ENCODE results near the gene GPR137.
A peak's percentile ranks its signal among the peaks of the same experiment; 100 is the strongest.

GPR137 gene

DNA sequence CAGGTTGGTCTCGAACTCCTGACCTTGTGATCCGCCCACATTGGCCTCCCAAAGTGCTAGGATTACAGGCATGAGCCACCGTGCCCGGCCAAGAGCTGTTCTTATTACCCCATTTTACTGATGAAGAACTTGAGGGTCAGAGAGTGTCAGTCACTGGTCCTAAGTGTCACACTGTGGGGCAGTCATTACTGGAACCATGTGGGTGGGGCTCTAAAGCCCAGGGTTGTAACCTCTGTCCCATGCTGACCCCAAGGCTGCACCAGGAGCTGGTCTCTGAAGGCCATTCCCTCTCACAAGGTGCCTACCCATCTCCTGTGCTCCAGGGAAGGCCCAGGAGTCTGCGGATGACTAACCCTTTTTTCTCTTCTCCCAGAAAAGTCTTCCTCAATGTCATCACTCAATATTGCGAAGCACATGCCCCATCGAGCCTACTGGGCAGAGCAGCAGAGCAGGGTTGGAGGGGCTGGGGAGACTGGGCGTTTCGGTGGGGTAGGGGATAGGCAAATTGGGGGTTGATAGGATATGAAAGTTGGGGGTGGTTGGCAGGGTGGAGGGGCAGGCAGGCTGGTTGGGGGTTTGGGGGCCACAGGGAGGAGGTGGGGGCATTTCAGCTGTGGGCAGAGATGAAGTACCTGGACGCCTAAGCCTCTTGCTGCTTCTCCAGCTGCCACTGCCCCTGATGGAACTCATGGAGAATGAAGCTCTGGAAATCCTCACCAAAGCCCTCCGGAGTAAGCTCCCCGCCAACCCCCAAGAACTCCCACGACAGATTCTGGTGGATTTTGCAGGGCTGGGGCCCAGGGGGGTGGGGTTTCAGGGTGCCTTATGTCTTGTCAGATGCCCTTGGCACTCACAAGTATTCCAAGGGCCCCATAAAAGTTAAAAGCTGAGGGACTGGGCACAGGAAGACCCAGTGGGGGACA, 17.7 kb downstream of the GPR137 start:
- TF ChIP-seq, protein P1, sequence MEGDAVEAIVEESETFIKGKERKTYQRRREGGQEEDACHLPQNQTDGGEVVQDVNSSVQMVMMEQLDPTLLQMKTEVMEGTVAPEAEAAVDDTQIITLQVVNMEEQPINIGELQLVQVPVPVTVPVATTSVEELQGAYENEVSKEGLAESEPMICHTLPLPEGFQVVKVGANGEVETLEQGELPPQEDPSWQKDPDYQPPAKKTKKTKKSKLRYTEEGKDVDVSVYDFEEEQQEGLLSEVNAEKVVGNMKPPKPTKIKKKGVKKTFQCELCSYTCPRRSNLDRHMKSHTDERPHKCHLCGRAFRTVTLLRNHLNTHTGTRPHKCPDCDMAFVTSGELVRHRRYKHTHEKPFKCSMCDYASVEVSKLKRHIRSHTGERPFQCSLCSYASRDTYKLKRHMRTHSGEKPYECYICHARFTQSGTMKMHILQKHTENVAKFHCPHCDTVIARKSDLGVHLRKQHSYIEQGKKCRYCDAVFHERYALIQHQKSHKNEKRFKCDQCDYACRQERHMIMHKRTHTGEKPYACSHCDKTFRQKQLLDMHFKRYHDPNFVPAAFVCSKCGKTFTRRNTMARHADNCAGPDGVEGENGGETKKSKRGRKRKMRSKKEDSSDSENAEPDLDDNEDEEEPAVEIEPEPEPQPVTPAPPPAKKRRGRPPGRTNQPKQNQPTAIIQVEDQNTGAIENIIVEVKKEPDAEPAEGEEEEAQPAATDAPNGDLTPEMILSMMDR (conservative IDR thresholded peaks at IDR 0.05; ENCODE audit: low read length) = no peak
- DNase-seq (ENCODE audit: low read depth) = no peak
- no peak overlapping the region for H3K4me3 ChIP-seq (ENCODE audit: low read length)

DNA sequence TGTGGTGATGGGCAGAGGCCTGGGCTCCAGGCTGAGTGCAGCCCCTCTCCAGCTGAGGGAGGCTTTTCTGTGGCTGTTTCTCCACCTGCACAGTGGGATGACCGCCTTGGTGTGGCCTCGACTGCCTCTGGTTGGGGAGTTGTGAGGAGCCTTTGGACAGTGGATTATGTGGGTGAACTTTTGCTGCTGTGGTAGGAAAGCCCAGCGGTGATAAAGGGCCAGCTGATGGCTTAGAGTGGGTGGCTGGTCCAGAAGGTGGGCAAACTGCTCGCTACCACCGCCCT, 18.3 kb downstream of the GPR137 start:
- peak overlapping the region; percentile 79 for H3K4me3 ChIP-seq (ENCODE audit: low read length)
- TF ChIP-seq, protein P1 (conservative IDR thresholded peaks at IDR 0.05; ENCODE audit: low read length) = no peak
- no peak for DNase-seq (ENCODE audit: low read depth)

DNA sequence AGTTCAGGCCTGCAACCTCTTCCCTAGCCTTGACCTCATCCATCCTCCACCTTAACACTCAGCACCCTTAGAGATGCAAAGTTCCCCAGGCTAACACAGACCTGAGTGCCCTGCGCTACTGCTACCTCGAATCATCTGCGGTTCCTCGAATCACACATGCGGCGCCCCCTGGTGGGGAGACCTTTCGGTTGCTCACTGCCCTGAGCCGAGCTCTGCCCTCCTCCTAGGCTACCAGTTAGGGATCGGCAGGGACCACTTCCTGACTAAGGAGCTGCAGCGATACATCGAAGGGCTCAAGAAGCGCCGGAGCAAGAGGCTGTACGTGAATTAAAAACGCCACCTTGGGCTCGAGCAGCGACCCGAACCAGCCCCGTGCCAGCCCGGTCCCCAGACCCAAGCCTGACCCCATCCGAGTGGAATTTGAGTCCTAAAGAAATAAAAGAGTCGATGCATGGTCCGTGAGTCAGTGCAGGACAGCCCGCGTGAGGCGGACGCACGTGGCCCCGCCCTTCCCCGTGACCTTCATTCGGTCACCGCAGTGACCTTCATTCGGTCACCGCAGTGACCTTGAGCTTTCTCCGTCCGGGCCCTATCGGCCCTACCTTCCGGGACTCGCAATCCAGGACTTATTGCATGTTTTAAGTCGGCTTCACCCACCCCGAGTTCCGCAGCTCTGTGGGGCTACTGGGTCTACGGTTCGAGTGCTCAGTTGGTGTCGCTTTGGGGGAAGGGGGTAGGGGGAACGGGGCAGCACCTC, 18.8 kb downstream of the GPR137 start:
- peak; percentile 87 for DNase-seq (ENCODE audit: low read depth)
- peak overlapping the region; percentile 79 for H3K4me3 ChIP-seq (ENCODE audit: low read length)
- TF ChIP-seq, protein P1 (conservative IDR thresholded peaks at IDR 0.05; ENCODE audit: low read length) = peak; percentile 84

DNA sequence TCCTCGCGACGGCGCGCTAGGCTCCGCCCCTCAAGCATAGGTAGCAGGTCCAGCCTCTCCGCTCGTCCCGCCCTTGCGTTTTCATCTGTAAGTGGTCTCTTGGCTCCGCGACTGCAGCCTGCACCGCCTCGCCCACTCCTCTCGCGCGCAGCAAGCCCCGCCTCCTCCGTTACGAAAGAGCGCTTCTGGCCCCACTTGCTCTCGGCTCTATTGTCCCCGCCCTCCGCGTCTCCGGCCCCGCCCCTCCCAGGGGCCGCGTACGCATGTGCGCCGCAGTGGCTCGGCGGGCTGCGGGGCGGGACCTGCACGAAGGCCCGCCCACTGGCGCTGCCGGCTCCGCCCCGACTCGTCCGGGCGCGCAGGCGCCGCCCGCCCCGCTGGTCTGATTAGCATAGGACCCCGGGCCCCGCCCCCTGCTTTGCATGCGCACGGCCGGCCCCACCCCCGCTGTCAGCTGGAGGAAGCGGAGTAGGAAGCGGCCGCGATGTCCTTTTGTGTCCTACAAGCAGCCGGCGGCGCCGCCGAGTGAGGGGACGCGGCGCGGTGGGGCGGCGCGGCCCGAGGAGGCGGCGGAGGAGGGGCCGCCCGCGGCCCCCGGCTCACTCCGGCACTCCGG, 19.5 kb downstream of the GPR137 start, which contains the start of gene ESRRA:
TSS of gene ESRRA (plus strand) at position 450 of the 616 bp plus-strand sequence. CDS start 1,656 bp downstream, outside the sequence.
- peak within 1 kb of the TSS; percentile 79 for H3K4me3 ChIP-seq (ENCODE audit: low read length)
- DNase-seq (ENCODE audit: low read depth) = peak; percentile 94
- TF ChIP-seq, protein P1 (conservative IDR thresholded peaks at IDR 0.05; ENCODE audit: low read length) = no peak

DNA sequence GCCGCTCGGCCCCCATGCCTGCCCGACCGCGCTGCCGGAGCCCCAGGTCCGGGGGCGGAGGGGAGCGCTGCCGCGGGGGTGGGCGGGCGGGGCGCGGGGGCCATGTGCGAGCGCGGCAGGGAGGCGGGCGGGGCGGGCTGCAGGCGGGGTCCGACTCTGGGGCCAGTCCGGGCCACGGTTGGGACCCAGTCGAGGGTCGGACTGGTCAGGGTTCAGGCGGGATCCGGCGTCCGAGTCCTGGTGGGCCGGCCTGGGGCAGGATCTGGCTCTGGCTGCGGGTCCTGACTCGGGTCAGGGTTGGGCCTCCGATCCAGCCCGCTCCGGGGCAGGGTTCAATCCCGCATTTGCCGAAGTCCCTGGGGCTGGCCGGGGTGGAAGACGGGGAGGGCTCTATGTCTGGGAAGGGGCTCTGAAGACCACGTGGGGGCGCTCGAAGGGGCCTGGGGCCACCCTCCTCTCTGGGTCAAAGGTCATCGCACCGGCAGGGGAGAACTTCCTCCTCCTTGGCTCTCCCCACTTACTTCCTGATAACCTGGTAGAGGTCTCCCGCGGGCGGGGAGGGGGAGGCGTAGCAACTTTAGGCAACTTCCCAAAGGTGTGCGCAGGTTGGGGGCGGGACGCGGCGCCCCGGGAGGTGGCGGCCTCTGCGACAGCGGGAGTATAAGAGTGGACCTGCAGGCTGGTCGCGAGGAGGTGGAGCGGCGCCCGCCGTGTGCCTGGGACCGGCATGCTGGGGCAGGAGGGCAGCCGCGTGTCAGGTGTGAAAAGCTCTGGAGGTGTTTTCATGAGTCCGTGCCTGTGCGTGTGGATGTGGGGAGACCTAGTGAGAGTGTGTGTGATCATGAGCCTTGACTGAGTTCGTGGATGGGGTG, 20.3 kb downstream of the GPR137 start:
- TF ChIP-seq, protein P1 (conservative IDR thresholded peaks at IDR 0.05; ENCODE audit: low read length) = no peak; the same call in 1 of the 2 replicates
- DNase-seq (ENCODE audit: low read depth) = peak; percentile 21
- H3K4me3 ChIP-seq (ENCODE audit: low read length) = peak overlapping the region; percentile 75

DNA sequence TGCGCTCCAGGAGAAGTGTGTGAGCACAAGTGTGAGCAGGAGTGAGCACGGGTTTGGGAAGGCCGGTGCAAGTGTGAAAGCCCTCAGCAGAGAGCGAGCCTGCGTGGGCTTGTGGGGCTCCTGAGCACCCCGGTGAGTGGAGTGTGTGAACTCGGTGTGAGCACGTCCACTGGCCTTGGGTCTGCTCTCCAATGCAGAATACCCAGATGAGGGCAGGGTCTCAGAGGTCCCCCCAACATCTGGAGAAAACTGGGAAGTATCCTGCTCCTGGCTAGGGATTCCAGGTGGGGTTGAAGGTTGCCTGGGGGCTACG, 20.9 kb downstream of the GPR137 start:
- TF ChIP-seq, protein P1 (conservative IDR thresholded peaks at IDR 0.05; ENCODE audit: low read length) = no peak
- peak overlapping the region; percentile 75 for H3K4me3 ChIP-seq (ENCODE audit: low read length)
- no peak for DNase-seq (ENCODE audit: low read depth)

Data from AG10803 (cell line).